HG03196 (cell line): Measurements from ENCODE around the gene OBP2A.

ENCODE experiments used
- ATAC-seq: cut with Tn5 transposase; IDR thresholded peaks from one replicate; pipeline ENCODE4 v1.9.1; 2021; ENCODE audit not compliant: unreplicated experiment

The OBP2A gene

GRCh38 chr9:135591506-135592330 lies 45.8 kb downstream of the OBP2A start:
- ATAC-seq: no peak

DNA sequence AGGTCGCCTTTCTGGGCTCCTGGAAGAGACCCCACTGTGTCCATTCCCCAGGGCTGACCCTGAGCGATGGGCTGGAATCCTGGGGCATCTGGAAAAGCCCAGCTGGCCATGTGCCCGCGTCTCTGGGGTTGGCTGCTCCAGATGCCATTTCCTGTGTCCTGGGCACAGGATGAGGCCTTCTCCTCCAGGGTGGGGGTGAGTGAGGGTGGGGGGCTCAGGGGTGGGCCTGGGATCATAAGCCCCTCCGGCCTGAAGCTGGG lies 46.3 kb downstream of the OBP2A start:
- no peak for ATAC-seq

GRCh38 chr9:135592625-135593024 lies 46.7 kb downstream of the OBP2A start:
- no peak for ATAC-seq

- no peak for ATAC-seq
These were observed 50.3 kb downstream of the OBP2A start for GRCh38 chr9:135596211-135596610.
